Epithelial cell of esophagus (primary cell): ENCODE data around the gene CLDN9.

ENCODE experiments used
- DNase-seq: peaks from one replicate; pipeline ENCODE4 v3.0.0; 2010; ENCODE audit warnings: low read depth
- H3K4me3 ChIP-seq: 2 replicates; pipeline ENCODE4 v1.5.1; 2011; ENCODE audit warnings: mild to moderate bottlenecking, low read length, control low read depth
- TF ChIP-seq, protein P1 (sequence below): IDR thresholded peaks from 2 replicates; pipeline ENCODE4 v1.5.1; 2011; ENCODE audit warnings: low read depth, mild to moderate bottlenecking, low read length, control low read depth, inconsistent platforms; ENCODE audit not compliant: insufficient read depth; ENCODE audit errors: missing control alignments

The CLDN9 gene

DNA sequence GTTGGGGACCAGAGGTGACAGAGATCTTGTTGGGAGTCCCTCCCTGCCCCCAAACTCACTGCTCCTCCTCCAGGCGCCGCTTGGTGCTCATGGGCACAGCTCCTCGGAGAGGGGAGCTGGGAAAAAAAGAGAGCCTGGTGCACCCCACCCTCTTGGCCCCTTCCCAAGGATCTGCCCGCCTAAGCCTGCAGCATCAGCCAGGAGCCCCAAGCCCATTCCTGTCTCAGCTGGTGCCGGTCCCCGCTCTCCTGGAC is 10.6 kb downstream of the CLDN9 start:
- TF ChIP-seq, protein P1, sequence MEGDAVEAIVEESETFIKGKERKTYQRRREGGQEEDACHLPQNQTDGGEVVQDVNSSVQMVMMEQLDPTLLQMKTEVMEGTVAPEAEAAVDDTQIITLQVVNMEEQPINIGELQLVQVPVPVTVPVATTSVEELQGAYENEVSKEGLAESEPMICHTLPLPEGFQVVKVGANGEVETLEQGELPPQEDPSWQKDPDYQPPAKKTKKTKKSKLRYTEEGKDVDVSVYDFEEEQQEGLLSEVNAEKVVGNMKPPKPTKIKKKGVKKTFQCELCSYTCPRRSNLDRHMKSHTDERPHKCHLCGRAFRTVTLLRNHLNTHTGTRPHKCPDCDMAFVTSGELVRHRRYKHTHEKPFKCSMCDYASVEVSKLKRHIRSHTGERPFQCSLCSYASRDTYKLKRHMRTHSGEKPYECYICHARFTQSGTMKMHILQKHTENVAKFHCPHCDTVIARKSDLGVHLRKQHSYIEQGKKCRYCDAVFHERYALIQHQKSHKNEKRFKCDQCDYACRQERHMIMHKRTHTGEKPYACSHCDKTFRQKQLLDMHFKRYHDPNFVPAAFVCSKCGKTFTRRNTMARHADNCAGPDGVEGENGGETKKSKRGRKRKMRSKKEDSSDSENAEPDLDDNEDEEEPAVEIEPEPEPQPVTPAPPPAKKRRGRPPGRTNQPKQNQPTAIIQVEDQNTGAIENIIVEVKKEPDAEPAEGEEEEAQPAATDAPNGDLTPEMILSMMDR = no peak
- H3K4me3 ChIP-seq = peak overlapping the region; percentile 94
- peak; percentile 89 for DNase-seq

DNA sequence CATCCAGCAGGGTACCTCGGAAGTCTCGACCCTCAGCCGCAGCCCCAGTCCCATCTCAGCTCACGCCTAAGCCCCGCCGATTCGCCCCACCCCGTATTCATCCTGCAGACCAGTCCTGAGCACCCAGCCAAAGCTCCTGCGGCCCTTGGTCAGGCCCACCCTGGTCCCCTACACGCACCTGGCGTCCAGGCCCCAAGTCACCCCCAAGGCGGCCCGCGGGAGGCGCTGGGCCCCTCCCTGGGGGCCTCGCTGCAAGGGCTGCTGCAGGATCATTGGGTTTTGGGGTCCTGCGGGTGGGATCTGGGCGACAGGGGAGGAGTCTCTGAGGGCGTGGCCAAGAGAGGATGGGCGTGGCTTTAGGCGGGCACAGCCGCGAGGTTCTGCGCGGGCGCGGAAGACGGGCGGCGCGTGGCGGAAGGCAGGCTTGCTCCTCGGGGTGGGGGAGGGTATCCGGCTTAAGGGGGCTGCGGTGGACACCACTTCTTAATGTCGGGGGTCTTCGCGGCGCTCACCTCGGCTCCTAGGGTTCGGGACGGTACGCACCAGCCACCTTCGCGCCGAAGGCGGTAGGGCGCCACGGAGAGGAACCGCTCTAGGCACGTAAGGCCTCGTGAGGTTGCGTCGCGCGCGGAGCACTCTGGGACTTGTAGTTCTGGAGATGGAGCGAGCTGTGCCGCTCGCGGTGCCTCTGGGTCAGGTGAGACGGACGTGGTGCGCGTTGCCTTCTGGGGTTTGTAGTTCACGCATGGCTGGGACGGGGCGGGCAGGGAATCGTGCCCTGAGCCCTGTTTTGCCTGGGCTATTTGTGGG is 11.2 kb downstream of the CLDN9 start, which contains the start of the genes HCFC1R1 and THOC6:
HCFC1R1 (minus strand) TSS at position 274 of the 810 bp plus-strand sequence; CDS start at position 273, 1 bp downstream.
THOC6 (plus strand) TSS at position 367 of the 810 bp plus-strand sequence; CDS start at position 659, 292 bp downstream.
- TF ChIP-seq, protein P1 = no peak
- H3K4me3 ChIP-seq = peak within 1 kb of the TSS; percentile 94
- peak; percentile 99 for DNase-seq

DNA sequence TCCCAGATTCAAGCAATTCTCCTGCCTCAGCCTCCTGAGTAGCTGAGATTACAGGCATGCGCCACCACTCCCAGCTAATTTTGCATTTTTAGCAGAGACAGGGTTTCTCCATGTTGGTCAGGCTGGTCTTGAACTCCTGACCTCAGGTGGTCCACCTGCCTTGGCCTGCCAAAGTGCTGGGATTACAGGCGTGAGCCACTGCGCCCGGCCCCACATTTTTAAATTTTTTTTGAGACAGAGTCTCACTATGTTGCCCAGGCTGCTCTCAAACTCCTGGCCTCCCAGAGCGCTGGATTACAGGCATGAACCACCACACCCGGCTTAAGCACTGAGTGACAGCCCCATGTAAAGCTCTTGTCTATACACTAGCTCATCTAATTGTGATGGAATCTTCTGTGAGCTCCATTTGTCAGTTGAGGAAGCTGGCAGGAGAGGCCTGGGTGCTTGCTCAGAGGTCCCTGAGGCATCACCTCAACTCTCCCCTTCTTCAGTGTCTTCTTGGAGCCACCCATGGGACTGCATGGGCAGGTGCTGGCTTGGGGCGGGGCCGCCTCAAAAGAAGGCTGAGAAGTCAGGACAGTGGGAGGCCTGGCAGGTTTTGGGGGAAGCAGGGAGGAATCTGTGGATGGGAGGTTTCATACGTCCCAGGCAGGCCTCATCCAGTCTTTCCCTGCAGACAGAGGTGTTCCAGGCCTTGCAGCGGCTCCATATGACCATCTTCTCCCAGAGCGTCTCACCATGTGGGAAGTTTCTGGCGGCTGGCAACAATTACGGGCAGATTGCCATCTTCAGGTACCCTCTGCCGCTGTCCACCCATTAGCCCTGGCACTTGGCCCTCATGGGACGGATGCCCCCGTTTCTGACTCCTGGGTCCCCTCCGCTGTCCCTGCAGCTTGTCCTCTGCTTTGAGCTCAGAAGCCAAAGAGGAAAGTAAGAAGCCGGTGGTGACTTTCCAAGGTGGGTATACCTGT is 12.6 kb downstream of the CLDN9 start:
- TF ChIP-seq, protein P1 = no peak
- no peak for DNase-seq
- no peak overlapping the region for H3K4me3 ChIP-seq

DNA sequence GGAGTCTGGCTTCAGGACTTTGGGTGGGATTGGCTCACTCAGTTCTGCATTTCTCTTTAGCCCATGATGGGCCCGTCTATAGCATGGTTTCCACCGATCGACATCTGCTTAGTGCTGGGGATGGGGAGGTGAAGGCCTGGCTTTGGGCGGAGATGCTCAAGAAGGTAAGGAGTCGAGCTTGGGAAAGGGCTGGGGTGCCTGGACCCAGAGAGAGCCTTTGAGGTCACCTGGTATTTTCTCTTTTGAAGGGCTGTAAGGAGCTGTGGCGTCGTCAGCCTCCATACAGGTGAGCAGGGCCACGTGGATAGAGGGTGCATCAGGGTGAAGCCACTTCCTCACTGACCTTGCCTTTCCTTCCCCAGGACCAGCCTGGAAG is 13.3 kb downstream of the CLDN9 start:
- H3K4me3 ChIP-seq = no peak overlapping the region
- TF ChIP-seq, protein P1 = no peak
- DNase-seq = no peak

DNA sequence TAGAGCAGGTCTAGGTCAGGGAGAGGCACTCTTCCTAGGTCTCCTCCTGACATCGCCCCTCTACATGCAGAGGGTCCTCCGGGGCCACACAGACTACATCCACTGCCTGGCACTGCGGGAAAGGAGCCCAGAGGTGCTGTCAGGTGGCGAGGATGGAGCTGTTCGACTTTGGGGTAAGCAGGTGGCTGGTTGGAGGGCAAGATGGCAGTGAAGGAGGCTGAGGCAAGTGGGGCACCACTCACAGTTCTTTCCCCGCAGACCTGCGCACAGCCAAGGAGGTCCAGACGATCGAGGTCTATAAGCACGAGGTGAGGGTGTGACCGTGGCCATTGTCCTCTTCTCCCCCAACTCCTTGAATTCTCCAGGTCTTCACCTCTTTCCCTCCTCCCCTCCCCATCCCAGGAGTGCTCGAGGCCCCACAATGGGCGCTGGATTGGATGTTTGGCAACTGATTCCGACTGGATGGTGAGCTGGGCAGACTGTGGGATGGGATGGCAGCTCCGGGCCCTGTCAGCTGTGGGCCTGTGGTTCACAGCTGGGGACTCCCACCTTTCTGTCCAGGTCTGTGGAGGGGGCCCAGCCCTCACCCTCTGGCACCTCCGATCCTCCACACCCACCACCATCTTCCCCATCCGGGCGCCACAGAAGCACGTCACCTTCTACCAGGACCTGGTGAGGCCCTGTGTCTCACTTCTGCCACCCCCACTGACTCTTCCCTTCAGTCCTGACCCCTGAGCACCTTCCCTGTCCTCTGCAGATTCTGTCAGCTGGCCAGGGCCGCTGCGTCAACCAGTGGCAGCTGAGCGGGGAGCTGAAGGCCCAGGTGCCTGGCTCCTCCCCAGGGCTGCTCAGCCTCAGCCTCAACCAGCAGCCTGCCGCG is 14.1 kb downstream of the CLDN9 start:
- DNase-seq = no peak
- H3K4me3 ChIP-seq = no peak overlapping the region
- TF ChIP-seq, protein P1 = no peak

DNA sequence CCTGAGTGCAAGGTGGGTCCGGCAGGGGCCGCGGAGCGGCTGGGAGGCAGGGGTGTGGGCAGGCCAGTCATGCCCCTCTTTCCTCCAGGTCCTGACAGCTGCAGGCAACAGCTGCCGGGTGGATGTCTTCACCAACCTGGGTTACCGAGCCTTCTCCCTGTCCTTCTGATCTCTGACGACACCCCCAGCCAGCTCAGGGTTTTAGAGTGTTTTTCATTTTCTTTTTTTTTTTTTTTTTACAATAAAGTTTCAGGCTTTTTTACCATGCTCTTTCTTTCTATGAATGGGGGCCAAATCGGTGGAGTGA is 14.7 kb downstream of the CLDN9 start:
- no peak overlapping the region for H3K4me3 ChIP-seq
- DNase-seq = no peak
- TF ChIP-seq, protein P1 = no peak
